GM19463 (cell line): ENCODE results near the gene ATP5PD.
A peak's percentile ranks its signal among the peaks of the same experiment; 100 is the strongest.

Experiments
- ATAC-seq: cut with Tn5 transposase; IDR thresholded peaks from one replicate; pipeline ENCODE4 v1.9.1; 2021; ENCODE audit warnings: mild to moderate bottlenecking, moderate library complexity; ENCODE audit not compliant: unreplicated experiment

ATP5PD gene

GRCh38 chr17:75046407-75047289 is at the start of gene ATP5PD, which contains the start of gene KCTD2:
ATP5PD (minus strand) TSS chr17:75046969; CDS start chr17:75042650, 4,319 bp downstream.
KCTD2 (plus strand) TSS chr17:75047225; CDS start chr17:75047251, 26 bp downstream.
- peak; percentile 92 for ATAC-seq

DNA sequence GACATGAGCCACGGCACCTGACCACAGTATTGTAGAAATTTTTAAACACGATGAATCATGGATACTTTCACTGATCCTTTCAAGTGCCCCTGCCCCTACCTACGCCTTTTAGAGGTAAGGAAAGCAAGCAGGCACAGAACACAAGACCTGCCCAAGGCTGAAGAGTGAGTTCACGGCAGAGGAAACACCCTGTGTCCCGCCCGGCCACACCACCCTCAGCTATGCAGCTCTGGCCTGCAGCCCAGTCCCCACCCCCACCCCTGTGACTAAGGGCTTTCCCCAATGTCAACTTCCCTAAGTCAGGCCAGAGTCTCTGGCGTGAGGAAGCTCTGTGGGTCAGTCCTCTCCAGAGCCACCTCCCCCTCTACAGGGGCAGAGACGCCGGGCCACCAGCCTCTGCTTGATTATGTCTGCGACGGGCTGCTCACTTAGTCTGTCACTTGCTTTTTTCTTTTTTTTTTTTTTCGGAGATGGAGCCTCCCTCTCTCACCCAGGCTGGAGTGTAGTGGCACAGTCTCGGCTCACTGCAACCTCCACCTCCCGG is 49.4 kb upstream of the ATP5PD start:
- no peak for ATAC-seq

DNA sequence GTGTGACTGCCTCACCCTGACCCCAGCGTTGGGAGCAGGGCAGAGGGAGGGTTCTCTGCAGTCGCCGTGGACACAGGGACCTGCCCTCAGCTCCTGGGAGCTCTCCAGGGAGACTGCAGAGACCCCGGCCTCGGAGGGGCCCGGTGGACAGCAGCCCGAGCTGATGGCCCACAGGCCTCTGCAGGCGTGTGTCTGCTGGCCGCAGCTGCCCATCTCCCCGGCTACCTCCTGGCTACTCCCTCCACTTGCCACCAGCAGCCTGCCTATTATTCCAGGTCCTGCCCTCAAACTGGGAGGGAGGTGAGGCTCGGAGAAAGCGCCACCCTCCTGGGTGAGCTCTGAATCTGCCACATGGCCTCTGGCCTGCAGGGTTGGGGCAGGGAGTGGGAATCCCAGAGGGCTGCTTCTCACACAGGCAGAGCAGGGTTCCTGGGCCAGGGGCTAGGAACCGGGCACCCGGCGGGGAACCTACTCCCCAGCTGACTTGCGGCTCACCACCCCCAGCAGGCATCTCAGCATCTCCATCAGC is 48.2 kb upstream of the ATP5PD start:
- ATAC-seq = no peak

DNA sequence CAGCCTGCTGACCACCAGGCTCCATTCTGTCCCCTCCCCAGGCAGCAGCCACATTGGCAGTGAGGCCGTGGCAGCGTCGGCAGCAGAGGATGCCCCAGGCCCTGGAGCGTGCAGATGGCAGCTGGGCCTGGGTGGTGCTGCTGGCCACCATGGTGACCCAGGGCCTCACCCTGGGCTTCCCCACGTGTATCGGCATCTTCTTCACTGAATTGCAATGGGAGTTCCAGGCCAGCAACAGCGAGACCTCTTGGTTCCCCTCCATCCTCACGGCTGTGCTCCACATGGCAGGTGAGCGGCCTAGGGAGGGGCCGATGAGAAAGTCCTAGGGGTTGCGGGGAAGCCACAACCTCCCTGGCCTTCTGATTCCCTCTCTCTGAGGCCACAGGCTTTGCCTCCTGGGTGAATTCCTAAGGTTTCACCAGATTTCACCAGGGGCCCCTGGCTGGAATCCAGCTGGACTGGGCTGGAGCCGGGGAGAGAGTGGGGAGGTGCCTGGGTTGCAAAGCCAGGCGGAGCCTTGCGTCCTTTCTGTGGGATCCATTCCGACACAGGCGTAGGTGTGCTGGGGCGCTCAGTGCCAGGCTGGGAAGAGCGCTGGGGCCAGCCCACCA is 46.9 kb upstream of the ATP5PD start:
- ATAC-seq = no peak

DNA sequence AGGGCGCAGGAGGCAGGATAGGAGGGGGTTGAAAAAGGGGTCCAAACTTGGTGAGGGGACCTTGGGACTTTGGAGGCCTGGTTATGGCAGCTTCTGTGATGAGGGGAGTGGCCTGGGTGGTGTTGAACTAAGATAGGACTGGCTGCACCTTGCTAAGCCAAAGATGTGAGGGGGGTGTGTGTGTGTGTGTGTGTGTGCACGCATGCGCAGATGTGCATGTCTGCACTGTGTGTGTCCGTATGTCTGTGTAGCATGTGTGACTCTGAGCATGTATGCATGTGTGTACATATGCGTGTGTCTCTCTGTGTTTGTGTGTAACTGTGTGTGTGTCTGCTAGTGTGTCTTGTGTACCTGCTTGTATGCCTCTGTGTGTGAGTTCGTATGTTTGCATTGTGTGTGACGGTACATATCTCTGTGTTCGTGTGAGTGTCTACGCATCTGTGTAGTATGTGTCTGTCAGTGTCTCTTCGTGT is 45.1 kb upstream of the ATP5PD start:
- no peak for ATAC-seq

DNA sequence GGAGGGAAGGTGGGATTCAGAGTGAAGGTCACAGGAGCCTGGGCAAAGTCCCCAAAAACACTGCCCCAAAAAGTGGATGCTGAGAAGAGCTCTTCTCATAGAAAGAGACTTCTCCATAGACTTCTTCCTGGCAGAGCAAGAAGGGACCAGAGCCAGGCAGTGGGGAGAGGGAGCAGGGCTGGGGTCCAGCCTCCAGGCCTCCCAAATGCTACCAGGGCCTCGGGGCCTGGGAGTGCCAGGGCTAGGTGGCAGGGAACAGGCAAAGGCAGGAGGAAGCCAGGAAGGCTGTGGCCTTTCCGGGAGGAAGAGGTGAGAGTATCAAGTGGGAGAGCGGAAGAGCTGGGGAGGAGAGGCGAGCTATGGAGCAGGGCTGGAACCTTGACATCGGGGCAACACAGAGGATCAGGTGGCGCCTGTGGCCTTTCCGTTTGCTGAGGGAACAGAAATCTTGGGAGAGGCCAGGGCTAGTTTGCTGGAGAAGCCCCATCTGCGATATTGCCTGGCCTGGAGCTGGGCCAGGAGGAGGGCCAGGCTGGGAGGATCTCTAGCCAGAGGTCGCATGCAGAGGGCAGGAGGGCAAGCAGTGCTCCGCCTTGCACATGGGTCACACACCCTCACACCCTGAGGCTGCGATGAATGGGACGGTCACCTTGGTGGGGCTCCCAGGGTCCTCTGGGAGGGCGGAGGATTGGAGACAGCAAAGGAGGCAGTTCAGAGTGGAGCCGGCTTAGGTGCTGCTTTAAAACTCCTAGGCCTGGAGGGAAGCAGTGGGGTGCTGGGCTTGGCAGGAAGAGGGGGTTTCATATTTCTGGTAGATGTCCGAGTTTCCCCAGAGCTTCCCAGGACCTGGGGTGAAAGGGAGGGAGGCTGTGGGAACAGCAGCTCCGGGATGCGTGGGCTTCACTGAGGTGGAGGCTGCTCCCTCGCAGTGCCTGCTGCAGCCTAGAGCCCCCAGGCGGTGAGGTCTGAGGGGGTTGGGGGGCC is 44.4 kb upstream of the ATP5PD start:
- ATAC-seq = no peak

- ATAC-seq = no peak
Observed at GRCh38 chr17:75088465-75089417, 42.0 kb upstream of the ATP5PD start.

GRCh38 chr17:75087558-75088453 is 41.0 kb upstream of the ATP5PD start, which contains the start of gene SLC16A5:
SLC16A5 (plus strand) TSS chr17:75087954; CDS start chr17:75093637, 5,683 bp downstream.
- ATAC-seq = peak; percentile 70

DNA sequence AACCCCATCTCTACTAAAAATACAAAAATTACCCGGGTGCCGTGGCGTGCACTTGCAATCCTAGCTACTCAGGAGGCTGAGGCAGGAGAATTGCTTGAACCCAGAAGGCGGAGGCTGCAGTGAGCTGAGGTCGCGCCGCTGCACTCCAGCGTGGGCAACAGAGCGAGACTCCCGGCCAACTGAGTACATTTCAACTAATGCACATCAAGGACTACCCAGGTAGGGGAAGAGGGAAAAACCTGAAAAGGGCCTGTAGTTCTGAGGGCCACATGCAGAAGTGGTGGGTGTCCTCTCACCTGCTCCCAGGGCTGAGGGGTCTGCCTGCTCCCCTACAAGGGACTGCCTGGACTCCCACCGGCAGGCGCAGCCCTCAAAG is 40.4 kb upstream of the ATP5PD start:
- ATAC-seq = no peak

DNA sequence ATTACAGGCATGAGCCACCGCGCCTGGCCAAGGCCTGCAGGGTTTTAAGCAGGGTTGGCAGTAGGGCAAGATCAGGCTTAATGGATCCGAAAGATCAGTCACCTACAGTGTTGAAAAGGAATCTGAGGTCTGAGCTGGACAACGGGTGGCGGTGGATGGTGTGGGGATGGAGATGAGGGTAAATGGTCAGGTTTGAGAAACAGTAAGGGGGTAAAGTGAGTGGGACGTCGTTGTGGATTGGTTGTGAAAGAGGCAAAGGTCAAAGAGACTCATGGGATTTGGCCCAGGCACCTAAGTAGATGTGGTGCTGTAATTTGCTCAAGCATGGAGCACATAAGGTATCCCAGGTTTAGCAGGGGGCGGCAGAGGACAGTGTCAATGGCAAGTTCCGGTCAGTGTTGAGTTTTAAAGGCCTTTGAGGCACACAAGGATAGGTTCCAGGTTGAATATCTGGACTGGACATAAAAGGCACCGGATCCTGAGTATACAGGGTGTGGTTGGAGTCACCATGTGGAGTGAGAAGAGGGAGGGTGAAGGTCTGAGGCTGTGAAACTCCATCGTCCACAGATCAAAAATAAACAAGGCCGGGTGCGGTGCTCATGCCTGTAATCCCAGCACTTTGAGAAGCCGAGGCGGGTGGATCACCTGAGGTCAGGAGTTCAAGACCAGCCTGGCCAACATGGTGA is 39.9 kb upstream of the ATP5PD start:
- no peak for ATAC-seq

GRCh38 chr17:75084039-75084660 is 37.4 kb upstream of the ATP5PD start:
- no peak for ATAC-seq

DNA sequence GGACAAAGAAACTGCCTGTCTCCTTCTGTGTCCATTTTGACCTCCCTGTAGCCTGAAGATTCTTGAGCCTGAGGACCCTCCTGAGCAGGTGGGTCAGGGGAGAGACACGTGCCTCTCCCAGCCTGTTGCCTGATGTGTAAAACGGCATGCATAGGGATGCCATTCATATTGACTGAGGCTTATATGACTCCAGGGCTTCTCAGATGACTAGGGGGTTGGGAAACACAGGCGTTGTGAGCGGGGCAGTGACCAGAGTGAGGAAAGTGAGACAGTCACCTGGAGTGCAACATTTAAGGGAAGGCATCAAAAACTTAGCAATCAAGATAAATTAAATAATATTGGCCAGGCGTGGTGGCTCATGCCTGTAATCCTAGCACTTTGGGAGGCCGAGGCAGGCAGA is 35.9 kb upstream of the ATP5PD start:
- ATAC-seq = no peak

DNA sequence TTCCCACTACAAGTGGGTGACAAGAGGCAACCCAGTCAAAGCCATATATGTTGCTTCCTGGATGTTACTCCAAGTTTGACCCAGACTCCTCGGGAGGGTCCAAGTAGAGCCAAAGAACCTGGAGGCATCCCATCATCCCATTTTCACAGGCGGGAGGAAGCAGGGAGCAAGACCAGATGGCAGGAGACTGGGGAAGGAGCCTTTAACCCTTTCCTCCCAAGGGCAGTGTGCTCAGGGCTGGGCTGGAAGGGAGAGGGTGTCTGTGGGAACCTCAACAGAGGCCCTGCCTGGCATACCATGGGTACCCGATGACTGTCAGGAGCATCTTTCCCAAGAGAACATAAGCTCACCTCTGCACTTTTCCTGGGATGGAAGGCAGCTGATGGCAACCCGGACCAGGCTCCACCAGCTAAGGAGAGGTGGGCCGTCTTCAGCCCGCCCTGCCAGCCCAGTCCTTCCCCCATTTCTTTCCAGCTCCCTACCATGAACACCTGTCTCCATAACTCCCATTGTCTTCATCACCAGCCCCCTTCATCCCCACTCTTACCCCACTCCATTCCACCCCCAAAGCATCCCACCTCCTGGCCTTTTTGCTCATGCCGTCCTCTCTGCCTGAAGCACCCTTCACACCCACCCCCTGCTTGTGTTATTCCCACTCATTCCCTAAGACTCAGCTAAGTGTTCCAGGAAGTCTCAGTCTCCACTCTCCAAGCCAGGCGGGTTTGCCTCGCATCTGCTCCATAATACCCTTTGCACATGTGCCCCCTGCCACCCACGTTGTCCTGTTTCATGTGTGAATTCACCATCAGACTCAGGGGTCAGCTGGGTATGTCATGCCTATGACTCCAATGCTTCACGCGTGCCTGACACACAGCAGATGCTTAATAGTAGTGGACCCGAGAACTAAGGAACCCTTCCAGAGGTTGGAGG is 35.1 kb upstream of the ATP5PD start:
- no peak for ATAC-seq

DNA sequence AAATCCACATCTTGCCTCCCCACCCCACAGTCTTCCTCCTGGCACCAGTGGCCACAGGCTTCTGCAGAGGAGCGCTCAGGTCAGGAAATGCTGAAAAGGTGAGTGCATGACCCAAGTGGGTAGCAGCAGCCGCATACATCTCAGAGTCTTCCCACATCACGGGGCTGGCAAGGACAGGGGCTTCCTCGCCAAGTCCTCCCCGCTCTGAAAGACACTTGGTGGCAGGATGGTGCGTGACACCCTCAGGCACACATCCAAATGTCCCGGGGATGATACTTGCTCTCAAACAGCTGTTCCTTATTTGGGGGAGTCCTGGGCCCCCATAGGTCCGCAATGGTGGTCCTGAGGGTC is 32.2 kb upstream of the ATP5PD start:
- no peak for ATAC-seq

DNA sequence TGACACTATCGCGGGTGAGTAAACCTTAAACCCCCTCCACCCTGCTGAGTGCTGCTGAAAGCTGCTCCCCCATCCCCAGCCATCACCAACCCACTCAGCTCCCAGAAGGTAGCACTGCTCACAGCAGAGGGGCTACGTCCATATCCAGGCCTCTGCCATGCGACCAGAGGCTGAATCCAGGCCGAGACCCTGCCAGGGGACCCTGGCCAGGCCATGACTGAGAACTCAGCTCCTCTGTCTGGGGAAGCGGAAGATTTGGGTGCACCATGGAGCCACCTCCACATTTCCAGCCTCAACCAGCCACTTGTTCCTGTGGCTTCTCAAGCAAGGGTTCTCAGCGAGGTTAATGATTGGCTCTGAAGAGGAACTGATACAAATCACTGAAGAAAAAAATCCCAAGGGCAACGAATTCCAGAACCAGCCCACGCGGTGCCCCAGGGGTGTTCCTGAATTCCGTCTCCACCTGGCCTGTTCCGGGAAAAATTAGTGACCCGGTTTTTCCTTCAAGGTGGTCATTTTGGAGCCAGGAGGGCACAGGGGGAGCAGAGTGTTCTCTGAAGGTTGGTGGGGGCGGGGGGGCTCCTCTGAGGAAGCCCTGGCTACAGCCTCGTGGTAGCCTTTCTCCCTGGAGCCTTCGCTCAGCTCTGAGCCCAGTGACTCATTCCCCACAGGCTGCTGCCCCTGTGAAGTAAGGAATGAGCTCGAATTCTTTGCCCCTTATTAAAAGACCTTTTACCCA is 31.7 kb upstream of the ATP5PD start:
- ATAC-seq = peak; percentile 44
